NB4 (cell line): Measurements from ENCODE around the gene TEX13B.

Experiments
- DNase-seq: peaks from one replicate; pipeline ENCODE4 v3.0.0; 2010; ENCODE audit warnings: low read depth
- H3K4me3 ChIP-seq: one replicate; pipeline ENCODE4 v1.5.1; 2011; ENCODE audit warnings: mild to moderate bottlenecking, low read depth, low read length, moderate library complexity
- MYC ChIP-seq: IDR thresholded peaks from 2 replicates; pipeline ENCODE4 v1.6.1; 2011; ENCODE audit warnings: low read depth, low read length
- POLR2A ChIP-seq: IDR thresholded peaks from 2 replicates; pipeline ENCODE4 v1.6.1; 2011; ENCODE audit warnings: mild to moderate bottlenecking; ENCODE audit not compliant: insufficient read length; ENCODE audit errors: extremely low read depth
- TF ChIP-seq, protein P1 (sequence below): IDR thresholded peaks from 2 replicates; pipeline ENCODE4 v1.6.1; 2011; ENCODE audit warnings: low read depth, low read length
- TF ChIP-seq, protein P2 (sequence below): IDR thresholded peaks from one replicate; pipeline ENCODE4 v1.5.1; 2012; ENCODE audit warnings: low read depth, low read length

Gene TEX13B

DNA sequence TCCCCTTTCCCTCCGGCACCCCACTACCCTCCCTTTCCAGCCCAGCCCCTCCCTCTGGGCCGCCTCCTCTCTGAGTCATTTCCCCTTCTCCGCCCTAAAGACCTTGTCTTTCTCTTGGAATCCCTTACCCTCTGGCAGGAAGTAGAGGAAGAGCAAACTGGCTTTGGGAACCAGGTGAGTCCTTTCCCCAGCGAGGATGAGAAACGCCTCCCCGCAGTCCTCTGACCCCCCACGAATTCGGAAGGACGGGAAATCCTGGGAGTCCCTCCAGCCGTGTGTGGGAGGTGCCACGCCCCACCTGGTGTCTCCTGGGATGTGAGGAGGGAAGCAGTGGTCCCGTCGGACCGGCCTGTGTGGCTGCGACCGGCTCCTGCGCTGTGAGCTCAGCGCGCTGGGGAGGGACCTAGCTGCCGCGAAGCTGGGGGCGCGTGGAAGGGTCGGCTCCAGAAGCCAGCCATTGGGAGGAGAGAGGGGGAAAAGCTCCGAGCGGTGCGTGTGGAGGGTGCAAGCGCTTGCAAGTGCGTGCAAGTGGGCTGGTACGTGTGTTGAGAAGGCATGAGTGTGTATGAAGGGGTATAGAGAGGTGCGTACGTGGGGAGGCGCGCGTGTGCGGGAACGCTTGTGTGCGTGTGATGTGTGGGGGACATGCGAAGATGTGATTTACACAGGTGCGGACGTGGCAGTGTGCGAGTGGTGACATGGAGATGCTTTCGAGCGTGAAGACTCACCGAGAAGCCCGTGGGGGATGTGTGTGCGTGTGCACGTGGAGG, 46.3 kb downstream of the TEX13B start:
- no peak overlapping the region for H3K4me3 ChIP-seq
- no peak for TF ChIP-seq POLR2A
- no peak for DNase-seq

DNA sequence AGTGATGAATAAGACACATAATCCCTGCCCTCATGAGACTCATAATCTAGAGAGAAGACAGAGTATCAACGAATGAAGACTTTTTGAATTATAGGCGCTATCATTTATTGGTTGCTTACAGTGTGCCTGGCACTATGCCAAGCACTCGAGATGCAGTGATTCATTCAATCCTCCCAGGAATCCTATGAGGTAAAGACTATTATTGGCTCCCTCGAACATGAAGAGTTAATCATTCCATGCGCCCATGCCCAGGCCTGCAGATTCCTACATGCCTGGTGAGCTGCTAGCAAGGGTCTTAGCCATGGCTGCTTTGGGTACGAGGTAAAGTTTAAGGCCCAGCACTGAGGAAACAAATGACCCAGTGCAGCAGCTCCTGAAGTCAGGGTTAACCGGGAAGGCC, 47.0 kb downstream of the TEX13B start:
- no peak for DNase-seq
- TF ChIP-seq, protein P1, sequence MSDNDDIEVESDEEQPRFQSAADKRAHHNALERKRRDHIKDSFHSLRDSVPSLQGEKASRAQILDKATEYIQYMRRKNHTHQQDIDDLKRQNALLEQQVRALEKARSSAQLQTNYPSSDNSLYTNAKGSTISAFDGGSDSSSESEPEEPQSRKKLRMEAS = no peak
- no peak overlapping the region for H3K4me3 ChIP-seq

DNA sequence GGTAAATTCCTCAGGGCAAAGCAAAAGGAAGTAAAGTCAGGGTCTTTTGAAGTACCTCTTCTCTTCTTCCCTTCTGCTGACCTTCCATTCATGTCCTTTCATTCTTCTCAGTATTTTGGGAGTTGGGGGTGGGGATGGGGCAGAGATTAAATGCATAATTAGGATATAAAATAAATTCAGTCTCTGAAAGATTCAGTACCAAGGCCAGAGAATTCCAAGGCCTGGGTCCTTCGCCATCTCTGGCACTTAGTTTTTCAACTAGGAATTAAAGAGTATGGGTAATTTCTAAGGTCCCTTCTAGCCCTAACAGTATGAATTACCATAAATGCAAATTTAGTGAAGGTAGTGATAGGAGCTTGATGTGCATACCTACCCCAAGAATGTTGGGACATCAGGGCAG, 47.9 kb downstream of the TEX13B start:
- TF ChIP-seq, protein P2, sequence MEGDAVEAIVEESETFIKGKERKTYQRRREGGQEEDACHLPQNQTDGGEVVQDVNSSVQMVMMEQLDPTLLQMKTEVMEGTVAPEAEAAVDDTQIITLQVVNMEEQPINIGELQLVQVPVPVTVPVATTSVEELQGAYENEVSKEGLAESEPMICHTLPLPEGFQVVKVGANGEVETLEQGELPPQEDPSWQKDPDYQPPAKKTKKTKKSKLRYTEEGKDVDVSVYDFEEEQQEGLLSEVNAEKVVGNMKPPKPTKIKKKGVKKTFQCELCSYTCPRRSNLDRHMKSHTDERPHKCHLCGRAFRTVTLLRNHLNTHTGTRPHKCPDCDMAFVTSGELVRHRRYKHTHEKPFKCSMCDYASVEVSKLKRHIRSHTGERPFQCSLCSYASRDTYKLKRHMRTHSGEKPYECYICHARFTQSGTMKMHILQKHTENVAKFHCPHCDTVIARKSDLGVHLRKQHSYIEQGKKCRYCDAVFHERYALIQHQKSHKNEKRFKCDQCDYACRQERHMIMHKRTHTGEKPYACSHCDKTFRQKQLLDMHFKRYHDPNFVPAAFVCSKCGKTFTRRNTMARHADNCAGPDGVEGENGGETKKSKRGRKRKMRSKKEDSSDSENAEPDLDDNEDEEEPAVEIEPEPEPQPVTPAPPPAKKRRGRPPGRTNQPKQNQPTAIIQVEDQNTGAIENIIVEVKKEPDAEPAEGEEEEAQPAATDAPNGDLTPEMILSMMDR = no peak
- no peak for TF ChIP-seq POLR2A
- TF ChIP-seq MYC = no peak
- TF ChIP-seq, protein P1 = no peak
- no peak overlapping the region for H3K4me3 ChIP-seq
- DNase-seq = no peak
